HG03159 (cell line): Measurements from ENCODE around the gene ATP9B.
"Not testable (repeated sequence)": the region's sequence is repeated elsewhere in the genome, so short reads cannot be mapped to it uniquely, and the experiment has no call there.

Source experiments
- ATAC-seq: cut with Tn5 transposase; IDR thresholded peaks from one replicate; pipeline ENCODE4 v1.9.1; 2021; ENCODE audit warnings: mild to moderate bottlenecking, moderate library complexity; ENCODE audit not compliant: unreplicated experiment

The ATP9B gene

GRCh38 chr18:79069717-79070151 is 540 bp downstream of the ATP9B start:
- ATAC-seq, result no peak

- ATAC-seq, result no peak
Observed at GRCh38 chr18:79070486-79070885, 1.3 kb downstream of the ATP9B start.

GRCh38 chr18:79071037-79071436 is 1.8 kb downstream of the ATP9B start:
- no peak for ATAC-seq

- no peak for ATAC-seq
Observed at GRCh38 chr18:79071503-79072210, 2.5 kb downstream of the ATP9B start.

- ATAC-seq, result not testable (repeated sequence)
Observed at GRCh38 chr18:79072655-79073054, 3.5 kb downstream of the ATP9B start.

- ATAC-seq, result no peak
Observed at GRCh38 chr18:79077181-79077580, 8.0 kb downstream of the ATP9B start.

- not testable (repeated sequence) for ATAC-seq
Observed at GRCh38 chr18:79078791-79079190, 9.6 kb downstream of the ATP9B start.

GRCh38 chr18:79092874-79093273 is 23.7 kb downstream of the ATP9B start:
- no peak for ATAC-seq

GRCh38 chr18:79093986-79094385 is 24.8 kb downstream of the ATP9B start:
- no peak for ATAC-seq

GRCh38 chr18:79095216-79095615 is 26.0 kb downstream of the ATP9B start:
- no peak for ATAC-seq

- ATAC-seq, result no peak
Observed at GRCh38 chr18:79100944-79101343, 31.8 kb downstream of the ATP9B start.

- ATAC-seq, result no peak
Observed at GRCh38 chr18:79102886-79103285, 33.7 kb downstream of the ATP9B start.

- no peak for ATAC-seq
Observed at GRCh38 chr18:79104137-79104536, 34.9 kb downstream of the ATP9B start.

- no peak for ATAC-seq
Observed at GRCh38 chr18:79105455-79105854, 36.3 kb downstream of the ATP9B start.

- no peak for ATAC-seq
Observed at GRCh38 chr18:79106084-79106483, 36.9 kb downstream of the ATP9B start.

GRCh38 chr18:79107886-79108285 is 38.7 kb downstream of the ATP9B start:
- no peak for ATAC-seq

GRCh38 chr18:79108549-79109215 is 39.5 kb downstream of the ATP9B start:
- no peak for ATAC-seq

GRCh38 chr18:79111483-79111882 is 42.3 kb downstream of the ATP9B start:
- no peak for ATAC-seq

- no peak for ATAC-seq
Observed at GRCh38 chr18:79117385-79117784, 48.2 kb downstream of the ATP9B start.

GRCh38 chr18:79117788-79118187 is 48.6 kb downstream of the ATP9B start:
- no peak for ATAC-seq

- ATAC-seq, result no peak
Observed at GRCh38 chr18:79118797-79119196, 49.6 kb downstream of the ATP9B start.

GRCh38 chr18:79121746-79122474 is 52.7 kb downstream of the ATP9B start:
- ATAC-seq, result no peak
